Heart right ventricle (tissue), 16 donors: ENCODE measurements around the gene ATAD3A. TPM values are rescaled to one million over a fixed set of nuclear protein-coding genes. Genes with fewer than 3 reads are reported as not detected.

Experiments
- ATAC-seq, 8 donors: fragments of 200-7000 bp; cut with Tn5 transposase; one replicate each; pipeline ENCODE4 v1.9.1; 2020; ENCODE audit warnings: mild to moderate bottlenecking in 8 of 8, moderate library complexity in 8 of 8, moderate number of reproducible peaks in 1 of 8
- DNase-seq, 2 donors: peaks; one replicate each; pipeline ENCODE4 v3.0.0-alpha.2; 2020
- H3K27ac ChIP-seq, 10 donors: fragments of 200-600 bp; sonication (generic) in 2 of 10; one replicate each; pipeline versions ENCODE4 v1.5.0 to v1.8.0; 2020 to 2022; ENCODE audit warnings: mild to moderate bottlenecking in 3 of 10
- H3K27me3 ChIP-seq, 7 donors: fragments of 200-600 bp; one replicate each; pipeline ENCODE4 v1.8.0; 2021 to 2022; ENCODE audit warnings: mild to moderate bottlenecking in 2 of 7
- H3K36me3 ChIP-seq, 9 donors: fragments of 200-600 bp; sonication (generic) in 1 of 9; one replicate each; pipeline versions ENCODE4 v1.5.0 to v1.8.0; 2020 to 2022; ENCODE audit warnings: mild to moderate bottlenecking in 2 of 9
- H3K4me1 ChIP-seq, 9 donors: fragments of 200-600 bp; sonication (generic) in 1 of 9; one replicate each; pipeline versions ENCODE4 v1.5.0 to v1.8.0; 2020 to 2022; ENCODE audit warnings: mild to moderate bottlenecking in 4 of 9
- H3K4me3 ChIP-seq, 10 donors: fragments of 200-600 bp; sonication (generic) in 2 of 10; one replicate each; pipeline versions ENCODE4 v1.5.0 to v1.8.0; 2020 to 2022; ENCODE audit warnings: mild to moderate bottlenecking in 7 of 10, moderate library complexity in 2 of 10
- H3K9me3 ChIP-seq, 11 donors: fragments of 200-600 bp in 10 of 11; sonication (generic) in 2 of 11; one replicate each; pipeline versions ENCODE4 v1.5.0 to v1.8.0; 2013 to 2022; ENCODE audit warnings: mild to moderate bottlenecking in 2 of 11, control low read depth in 1 of 11, moderate library complexity in 1 of 11
- CTCF ChIP-seq, 9 donors: fragments of 200-600 bp; sonication (generic) in 2 of 9; IDR thresholded peaks; one replicate each; pipeline versions ENCODE4 v1.5.0 to v1.8.0; 2021 to 2022; ENCODE audit warnings: antibody characterized with exemption in 9 of 9, mild to moderate bottlenecking in 5 of 9, moderate library complexity in 1 of 9
- WGBS, 2 donors: extraction: QIAGEN DNeasy Blood & Tissue Kit; methylation state at CpG; one replicate each; pipeline ENCODE4 v1.1.7; 2013; ENCODE audit warnings: inconsistent platforms in 1 of 2; 5-methylcytosine and 5-hydroxymethylcytosine counted together
- intact Hi-C, 10 donors: fragments of 100-400 bp; cut with DNase I; formaldehyde crosslinking; loops; one replicate each; pipeline versions ENCODE4 v1.11.1 to v1.14.2; 2022
- polyA plus RNA-seq, 2 donors: library from polyadenylated mRNA; stranded (reverse); fragments of 200-250 nt; gene quantifications; one replicate each; pipeline ENCODE4 v1.2.3, GENCODE V29; 2013
- total RNA-seq, 10 donors: library from RNA; stranded (reverse); fragmentation: NEBNext Ultra II Directional in 3 of 10; extraction: Animal tissue kit (Norgen Biotek cat#: 25700) in 3 of 10; gene quantifications; one replicate each; pipeline versions ENCODE4 v1.2.1 to v1.2.4, GENCODE V29; 2021 to 2023
- donor health status: Arrhythmogenic right ventricular cardiomyopathy.
- donor health status: ischemic (EF 13 %, LVEDD 7.1; RV severe dilation, severe dysfunction).
- donor health status: healthy with polysubstance abuse.
- donor health status: DM: no; HTN: yes; CAD: no.
- donor health status: DM: no; HTN: no; CAD: no.
- donor health status: ischemic (EF 25% LVEDD 6.9; RV normal size, moderate dysfunction).
- donor health status: ischemic (EF 25% LVEDD 5.7; RV mildly dilated, moderate dysfunction).
- donor health status: healthy.
- donor health status: DM: yes; HTN: yes; CAD: no.
- donor health status: Ischemic cardiomyopathy.
- donor health status: ischemic (EF 35%, LVEDD 5.7; RV mildly dilated, moderate dysfunction).
- donor health status: nonischemic (EF 11% LVEDD 7.7; RV severe dilation, severe dysfunction).
- donor health status: DM: yes; HTN: yes; CAD: no.
- donor health status: PGD.
- donor health status: ischemic (EF 29% LVEDD 5.4; RV normal size, mild dysfunction).
- donor health status: nonischemic (EF 23%, LVEDD 6.1; RV moderate dilation, normal function).

Gene ATAD3A
- total and polyA plus RNA-seq, 12 donors: 13.2 to 39.4 (median 16.0) TPM

DNA sequence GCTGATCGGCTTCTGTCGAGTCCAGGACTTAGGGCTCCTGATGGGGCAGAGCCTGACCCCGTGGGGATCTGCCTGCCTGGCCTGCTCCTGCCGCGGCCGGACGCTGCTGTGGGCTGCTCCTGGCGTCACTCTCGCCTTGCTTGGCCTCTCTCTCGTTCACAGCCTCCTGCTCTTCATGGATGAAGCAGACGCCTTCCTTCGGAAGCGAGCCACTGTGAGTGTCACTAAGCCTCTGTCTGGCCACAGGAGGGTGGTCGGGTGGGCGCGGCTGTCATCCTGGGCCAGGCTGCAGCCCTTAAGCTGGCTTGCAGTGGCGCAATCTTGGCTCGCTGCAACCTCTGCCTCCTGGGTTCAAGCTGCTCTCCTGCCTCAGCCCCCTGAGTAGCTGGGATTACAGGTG is 24.3 kb upstream of the ATAD3A start:
- intact Hi-C loops: no loop called here
- peaks cover 0 to 11% (median 0%) of the 10 kb centered on the region in 11 donors for H3K9me3 ChIP-seq
- ATAC-seq (no peak), DNase-seq (no peak)
- TF ChIP-seq CTCF (IDR thresholded peaks at IDR 0.05): no peak
- H3K27ac ChIP-seq: no peak overlapping the region
- no peaks in the 10 kb centered on the region for H3K27me3 ChIP-seq
- no peaks in the 10 kb centered on the region for H3K4me1 ChIP-seq
- H3K4me3 ChIP-seq: no peak overlapping the region
- 91 to 94% methylated on average over 16 to 18 of the region's 18 CpGs for WGBS, 2 donors
- H3K36me3 ChIP-seq: peaks cover 0 to 98% (median 67%) of the 10 kb centered on the region in 9 donors

DNA sequence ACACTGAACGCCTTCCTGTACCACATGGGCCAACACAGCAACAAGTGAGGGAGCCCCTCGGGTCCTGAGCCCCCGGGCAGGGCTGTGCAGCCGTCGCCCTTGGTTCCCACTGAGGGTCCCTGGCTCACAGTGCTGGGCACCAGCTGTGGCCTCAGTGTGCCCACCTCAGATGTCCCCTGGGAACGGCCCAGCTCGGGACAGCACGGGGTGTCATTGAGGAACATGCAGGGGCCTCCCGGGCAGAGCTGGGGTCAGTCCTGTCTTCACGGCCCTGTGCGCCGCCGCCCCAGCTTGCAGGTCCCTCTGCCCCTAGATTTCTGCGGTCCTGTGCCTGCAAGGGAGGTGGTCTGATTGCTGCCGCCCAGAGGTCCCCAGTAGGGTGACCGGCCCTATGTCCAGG is 22.7 kb upstream of the ATAD3A start:
- H3K36me3 ChIP-seq: peaks cover 0 to 98% (median 73%) of the 10 kb centered on the region in 9 donors
- no peaks in the 10 kb centered on the region for H3K27me3 ChIP-seq
- ATAC-seq: no peak
- TF ChIP-seq CTCF (IDR thresholded peaks at IDR 0.05): no peak
- no peaks in the 10 kb centered on the region for H3K4me1 ChIP-seq
- H3K4me3 ChIP-seq: no peak overlapping the region
- intact Hi-C loops: no loop called here
- H3K9me3 ChIP-seq: peaks cover 0 to 22% (median 6%) of the 10 kb centered on the region in 11 donors
- 95 to 98% methylated on average over 16 of the region's 16 CpGs for WGBS, 2 donors
- H3K27ac ChIP-seq: no peak overlapping the region
- DNase-seq: no peak

DNA sequence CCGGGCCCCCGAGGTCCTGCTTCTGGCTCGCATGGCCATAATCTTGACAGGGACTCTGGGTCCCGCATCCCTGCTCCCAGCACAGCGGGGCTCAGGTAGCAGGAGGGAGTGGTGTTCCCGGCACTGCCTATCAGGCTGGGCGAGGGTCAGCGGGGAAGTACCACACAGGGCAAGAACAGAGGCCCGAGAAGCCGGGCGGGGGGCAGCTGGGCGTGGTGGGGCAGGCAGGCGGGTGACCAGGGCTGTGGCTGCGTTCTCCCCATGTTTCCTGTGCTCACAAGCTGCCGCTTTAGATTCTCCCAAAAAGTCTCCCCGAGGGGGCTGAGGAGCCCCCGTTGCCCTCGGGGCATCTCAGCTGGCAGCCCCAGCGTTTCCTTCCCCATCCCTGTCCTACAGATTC is 22.1 kb upstream of the ATAD3A start:
- Histone ChIP-seq H3K27me3 (no peaks in the 10 kb centered on the region), H3K27ac (no peak overlapping the region), H3K9me3 (peaks cover 0 to 22% (median 6%) of the 10 kb centered on the region in 11 donors), H3K36me3 (peaks cover 0 to 100% (median 73%) of the 10 kb centered on the region in 9 donors), H3K4me3 (no peak overlapping the region), H3K4me1 (no peaks in the 10 kb centered on the region)
- no peak for TF ChIP-seq CTCF (IDR thresholded peaks at IDR 0.05)
- intact Hi-C loops: no loop called here
- WGBS, 2 donors: 95 to 96% methylated on average over 19 of the region's 19 CpGs
- ATAC-seq: no peak
- DNase-seq: no peak

DNA sequence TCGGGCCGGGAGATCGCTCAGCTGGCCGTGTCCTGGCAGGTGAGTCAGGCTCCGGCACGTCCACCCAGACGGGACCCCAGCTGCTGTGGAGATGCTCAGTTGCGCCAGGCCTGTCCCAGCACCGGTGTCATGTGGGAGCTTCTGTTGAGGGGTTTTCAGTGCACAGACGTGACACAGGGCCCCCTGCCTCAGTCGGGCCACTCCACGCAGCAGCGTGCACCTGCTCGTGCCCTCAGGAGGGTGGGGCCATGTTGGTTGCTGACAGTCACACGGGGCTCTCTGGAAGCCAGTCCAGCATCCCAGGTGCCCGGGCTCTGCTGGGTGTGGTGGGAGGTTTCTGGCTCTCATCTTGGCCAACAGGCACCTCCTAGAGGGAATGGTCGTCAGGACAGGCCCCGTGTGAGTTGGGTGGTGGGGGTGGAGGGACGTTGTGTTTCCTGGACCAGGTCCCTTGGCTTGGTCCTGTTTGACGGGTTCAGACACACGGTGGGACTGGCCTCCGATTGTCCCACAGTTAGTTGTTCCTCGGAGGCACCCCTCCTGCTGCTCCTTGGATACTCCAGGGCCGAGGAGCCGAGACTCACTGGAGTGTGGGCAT is 21.2 kb upstream of the ATAD3A start:
- DNase-seq (no peak), ATAC-seq (no peak)
- peaks cover 0 to 22% (median 6%) of the 10 kb centered on the region in 11 donors for H3K9me3 ChIP-seq
- WGBS, 2 donors: 96 to 98% methylated on average over 18 to 20 of the region's 25 CpGs
- H3K36me3 ChIP-seq: peaks cover 0 to 97% (median 67%) of the 10 kb centered on the region in 9 donors
- intact Hi-C loops: no loop called here
- H3K4me3 ChIP-seq: no peak overlapping the region
- H3K27me3 ChIP-seq: no peaks in the 10 kb centered on the region
- H3K4me1 ChIP-seq: no peaks in the 10 kb centered on the region
- no peak overlapping the region for H3K27ac ChIP-seq
- TF ChIP-seq CTCF (IDR thresholded peaks at IDR 0.05): no peak
